ENCODE measurements around the gene PTPRM.

DNA sequence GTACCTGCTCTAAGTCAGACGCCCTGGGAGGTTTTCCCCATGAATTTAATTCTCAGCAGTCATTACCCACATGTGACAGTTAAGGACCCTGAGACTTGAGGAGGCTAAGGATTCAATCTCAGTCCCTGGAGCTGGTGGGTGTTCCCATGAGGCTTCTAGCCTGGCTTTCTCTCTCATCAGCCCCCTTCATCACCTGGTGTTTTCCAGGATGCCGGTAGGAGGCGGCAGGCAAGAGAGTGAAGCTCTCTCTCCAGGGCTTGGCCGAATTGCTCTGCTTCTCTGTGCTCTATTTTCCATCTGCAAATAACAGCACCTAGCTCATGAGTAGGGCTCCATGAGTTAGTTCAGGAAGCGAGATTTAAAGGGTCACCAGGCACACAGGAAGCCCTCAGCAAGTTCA is 241.9 kb downstream of the PTPRM start:
- TF ChIP-seq, protein P1, sequence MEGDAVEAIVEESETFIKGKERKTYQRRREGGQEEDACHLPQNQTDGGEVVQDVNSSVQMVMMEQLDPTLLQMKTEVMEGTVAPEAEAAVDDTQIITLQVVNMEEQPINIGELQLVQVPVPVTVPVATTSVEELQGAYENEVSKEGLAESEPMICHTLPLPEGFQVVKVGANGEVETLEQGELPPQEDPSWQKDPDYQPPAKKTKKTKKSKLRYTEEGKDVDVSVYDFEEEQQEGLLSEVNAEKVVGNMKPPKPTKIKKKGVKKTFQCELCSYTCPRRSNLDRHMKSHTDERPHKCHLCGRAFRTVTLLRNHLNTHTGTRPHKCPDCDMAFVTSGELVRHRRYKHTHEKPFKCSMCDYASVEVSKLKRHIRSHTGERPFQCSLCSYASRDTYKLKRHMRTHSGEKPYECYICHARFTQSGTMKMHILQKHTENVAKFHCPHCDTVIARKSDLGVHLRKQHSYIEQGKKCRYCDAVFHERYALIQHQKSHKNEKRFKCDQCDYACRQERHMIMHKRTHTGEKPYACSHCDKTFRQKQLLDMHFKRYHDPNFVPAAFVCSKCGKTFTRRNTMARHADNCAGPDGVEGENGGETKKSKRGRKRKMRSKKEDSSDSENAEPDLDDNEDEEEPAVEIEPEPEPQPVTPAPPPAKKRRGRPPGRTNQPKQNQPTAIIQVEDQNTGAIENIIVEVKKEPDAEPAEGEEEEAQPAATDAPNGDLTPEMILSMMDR (conservative IDR thresholded peaks at IDR 0.05; ENCODE audit: low read depth, low read length), result no peak
- TF ChIP-seq EZH2 (IDR thresholded peaks at IDR 0.05; ENCODE audit: borderline replicate concordance, low read depth, low read length, poor library complexity, severe bottlenecking), result no peak
